Cerebellar nuclear complex (tissue), 1 donor: Measurements from ENCODE around the gene WDR90.

Source experiments
- DNase-seq, 2 experiments: peaks; one replicate each; lab custom pipeline; 2025; lab: John Stamatoyannopoulos, UW

The WDR90 gene

GRCh38 chr16:626787-627453 is 22.2 kb upstream of the WDR90 start:
- DNase-seq: no peak

GRCh38 chr16:627454-628239 is 21.5 kb upstream of the WDR90 start:
- DNase-seq: no peak

- no peak for DNase-seq
These were observed 20.7 kb upstream of the WDR90 start for GRCh38 chr16:628321-629061.

GRCh38 chr16:629185-629832 is 19.9 kb upstream of the WDR90 start:
- DNase-seq: no peak

- no peak for DNase-seq
These were observed 19.3 kb upstream of the WDR90 start for GRCh38 chr16:629833-630248.

- DNase-seq: no peak
These were observed 18.8 kb upstream of the WDR90 start for GRCh38 chr16:630249-630814.

- no peak for DNase-seq
These were observed 18.3 kb upstream of the WDR90 start, which contains the start of gene WFIKKN1 for GRCh38 chr16:630815-631405. Gene WFIKKN1 (plus strand): TSS chr16:630985. CDS start chr16:631254, 269 bp downstream.

GRCh38 chr16:631808-632358 is 17.3 kb upstream of the WDR90 start:
- DNase-seq: no peak

GRCh38 chr16:632486-633335 is 16.5 kb upstream of the WDR90 start:
- DNase-seq: no peak

- no peak for DNase-seq
These were observed 15.7 kb upstream of the WDR90 start for GRCh38 chr16:633336-634050.

GRCh38 chr16:634051-634670 is 15.0 kb upstream of the WDR90 start:
- DNase-seq: no peak

- no peak for DNase-seq
These were observed 14.2 kb upstream of the WDR90 start for GRCh38 chr16:634996-635395.

- DNase-seq: no peak
These were observed 13.5 kb upstream of the WDR90 start for GRCh38 chr16:635573-636205.

GRCh38 chr16:636206-637080 is 12.7 kb upstream of the WDR90 start, which contains the start of gene METTL26:
Gene METTL26 (minus strand): TSS chr16:636305. CDS start chr16:636290, 15 bp downstream.
- peak; percentile 63 to 89 for DNase-seq

GRCh38 chr16:637081-638018 is 11.8 kb upstream of the WDR90 start:
- DNase-seq: no peak

GRCh38 chr16:638034-638543 is 11.1 kb upstream of the WDR90 start:
- no peak for DNase-seq
